K562 treated with DMSO at 1 percent for 24 hours (cell line): ENCODE measurements around the gene CEP95. TPM values are rescaled to one million over a fixed set of nuclear protein-coding genes. Genes with fewer than 3 reads are reported as not detected.

Source experiments
- total RNA-seq: library from RNA; unstranded; fragments of 300-600 nt; gene quantifications from 2 replicates; pipeline ENCODE4 v1.2.3, GENCODE V29; 2022; ENCODE audit warnings: low read depth; ENCODE audit not compliant: insufficient read depth

CEP95 gene, protein sequence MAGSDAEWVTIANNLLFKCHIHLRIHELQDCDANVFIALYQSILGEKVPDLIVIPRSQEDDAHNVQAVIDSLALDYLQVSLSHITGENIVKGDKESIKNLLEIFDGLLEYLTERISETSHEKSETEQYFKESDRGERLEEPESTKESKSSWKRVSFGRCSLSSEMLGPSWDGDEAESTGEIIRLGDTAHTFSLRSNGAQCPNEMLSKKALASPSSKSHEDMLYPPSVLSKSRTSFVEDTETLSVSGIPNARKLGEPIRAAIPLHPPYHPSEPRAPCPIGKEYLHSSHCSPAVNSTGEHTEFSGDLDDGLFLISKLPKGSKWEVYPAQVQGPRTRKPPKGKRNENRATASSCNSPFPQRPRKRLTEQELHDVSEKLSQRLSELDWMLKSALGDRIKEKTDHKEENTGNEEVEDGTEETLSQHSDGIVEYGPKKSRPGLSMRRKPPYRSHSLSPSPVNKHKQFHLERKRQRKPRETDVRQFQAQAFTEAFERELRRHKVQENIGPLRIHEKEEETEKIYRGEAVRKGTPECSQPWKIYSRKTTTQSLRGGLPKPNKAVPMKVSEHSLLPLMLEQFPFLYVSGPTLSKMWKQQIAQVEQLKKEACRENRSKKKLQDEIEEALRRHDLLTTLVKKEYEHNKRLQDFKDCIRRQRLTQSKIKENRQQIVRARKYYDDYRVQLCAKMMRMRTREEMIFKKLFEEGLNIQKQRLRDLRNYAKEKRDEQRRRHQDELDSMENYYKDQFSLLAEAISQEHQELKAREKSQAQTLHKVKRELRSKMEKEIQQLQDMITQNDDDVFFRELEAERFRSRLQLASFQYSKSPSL
- total RNA-seq = 16.3 and 20.7 TPM in 2 replicates

DNA sequence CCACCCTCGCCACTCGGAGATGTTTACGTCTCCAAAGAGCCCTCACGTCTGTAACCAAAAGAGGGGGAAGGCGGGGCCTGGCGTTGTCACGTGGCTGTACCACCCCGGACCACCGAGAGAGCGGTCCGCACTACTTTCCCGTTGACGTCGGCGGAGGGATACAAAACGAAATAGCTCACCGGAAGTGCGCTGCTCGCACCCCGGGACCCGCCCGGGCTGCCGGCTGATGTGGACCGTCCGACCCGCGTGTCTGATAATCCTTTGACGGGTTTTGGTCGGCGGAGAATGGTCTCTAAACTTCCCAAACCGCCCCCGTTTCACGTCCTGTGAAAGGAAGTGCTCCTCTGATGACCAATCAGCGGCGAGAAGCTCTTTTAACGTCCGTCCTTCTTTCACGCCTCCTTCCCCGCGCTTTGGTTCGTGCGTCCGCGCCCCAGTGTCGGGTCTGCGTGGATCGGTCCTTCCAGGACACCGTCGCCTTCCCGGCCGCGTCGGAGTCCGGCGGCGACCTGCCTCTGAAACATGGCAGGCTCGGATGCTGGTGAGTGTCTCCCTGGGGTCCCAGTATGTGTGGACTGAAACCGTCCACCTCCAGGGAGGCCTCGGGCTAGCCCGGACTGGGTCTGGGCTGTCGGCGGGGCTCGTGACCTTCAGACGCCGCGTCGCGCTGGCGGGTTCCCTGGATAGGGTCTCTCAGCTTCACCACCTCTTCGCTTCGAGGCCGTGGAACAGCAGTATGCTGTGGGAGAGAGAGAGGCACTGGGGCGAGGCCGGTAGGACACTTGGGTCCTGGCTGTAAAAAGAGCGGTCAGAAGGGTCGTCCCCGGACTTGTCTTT lies at the start of gene CEP95:
CEP95 (plus strand) TSS at position 402 of the 837 bp plus-strand sequence; CDS start at position 523, 121 bp downstream.

GRCh38 chr17:64496786-64497564 lies 9.8 kb upstream of the CEP95 start, which contains the start of gene POLG2:
Gene POLG2 (minus strand): TSS chr17:64497054. CDS start chr17:64496968, 86 bp downstream.

GRCh38 chr17:64506201-64506575 lies 589 bp upstream of the CEP95 start, which contains the start of gene DDX5:
Gene DDX5 (minus strand): TSS chr17:64506289. CDS start chr17:64506119, 170 bp downstream.

Other genes with a start within 250 kb of the CEP95 start
- 11.1 and 12.3 TPM in 2 replicates for gene TEX2, start 243.7 kb upstream of the CEP95 start, total RNA-seq
- 2.5 and 4.4 TPM in 2 replicates for gene PECAM1, start 116.1 kb upstream of the CEP95 start, total RNA-seq
- gene MILR1, start 57.9 kb upstream of the CEP95 start, total RNA-seq = 33.6 and 33.7 TPM in 2 replicates
- gene POLG2, start 9.9 kb upstream of the CEP95 start, total RNA-seq = 14.4 and 21.2 TPM in 2 replicates
- gene DDX5, start 688 bp upstream of the CEP95 start, total RNA-seq = 333 and 394 TPM in 2 replicates
- gene SMURF2, start 155.3 kb downstream of the CEP95 start, total RNA-seq = 9.0 and 10.4 TPM in 2 replicates